ENCODE measurements around the gene PLCXD1.
"Not testable (repeated sequence)": the region's sequence is repeated elsewhere in the genome, so short reads cannot be mapped to it uniquely, and the experiment has no call there.

Gene PLCXD1

DNA sequence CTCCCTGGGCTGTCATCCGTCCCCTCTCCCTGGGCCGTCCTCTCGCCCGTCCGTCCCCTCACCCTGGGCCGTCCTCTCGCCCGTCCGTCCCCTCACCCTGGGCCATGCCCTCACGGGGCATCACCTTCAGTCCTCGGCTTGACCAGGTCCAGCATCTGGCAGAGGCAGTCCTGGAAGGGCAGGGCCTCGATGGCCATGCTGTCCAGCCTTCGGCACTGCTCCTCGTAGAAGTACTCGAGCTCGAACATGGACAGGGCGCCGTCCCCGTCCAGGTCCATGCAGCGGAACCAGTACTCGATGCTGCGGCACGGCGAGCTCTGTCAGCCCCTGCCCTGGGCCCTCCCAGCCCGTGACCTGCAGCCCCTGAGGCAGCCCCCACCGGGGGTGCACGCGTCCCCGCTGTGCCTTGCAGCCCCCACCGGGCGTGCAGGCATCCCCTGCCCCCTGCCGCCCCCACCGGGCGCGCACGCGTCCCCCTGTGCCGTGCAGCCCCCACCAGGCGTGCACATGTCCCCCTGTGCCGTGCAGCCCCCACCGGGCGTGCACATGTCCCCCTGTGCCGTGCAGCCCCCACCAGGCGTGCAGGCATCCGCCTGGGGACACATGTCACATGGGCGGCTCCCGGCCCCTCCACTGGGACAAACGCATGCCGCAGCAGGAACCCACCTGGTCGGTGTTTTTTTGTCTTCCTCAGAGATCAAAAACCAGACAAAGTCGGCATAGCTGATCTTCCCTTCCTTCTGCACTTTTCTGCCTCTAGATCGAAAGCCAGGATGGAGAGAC is 59.7 kb downstream of the PLCXD1 start:
- ATAC-seq, result peak; percentile 61
- Mint-ChIP-seq H3K4me1 (no peaks in the 10 kb centered on the region), H3K9me3 (peaks cover 3% of the 10 kb centered on the region), H3K4me3 (no peak overlapping the region), H3K27me3 (no peaks in the 10 kb centered on the region), H3K27ac (no peak overlapping the region), H3K36me3 (peaks cover 51% of the 10 kb centered on the region)

GRCh38 chrX:341541-342101 is 60.4 kb downstream of the PLCXD1 start:
- no peaks in the 10 kb centered on the region for H3K27me3 Mint-ChIP-seq
- H3K4me3 Mint-ChIP-seq, result no peak overlapping the region

DNA sequence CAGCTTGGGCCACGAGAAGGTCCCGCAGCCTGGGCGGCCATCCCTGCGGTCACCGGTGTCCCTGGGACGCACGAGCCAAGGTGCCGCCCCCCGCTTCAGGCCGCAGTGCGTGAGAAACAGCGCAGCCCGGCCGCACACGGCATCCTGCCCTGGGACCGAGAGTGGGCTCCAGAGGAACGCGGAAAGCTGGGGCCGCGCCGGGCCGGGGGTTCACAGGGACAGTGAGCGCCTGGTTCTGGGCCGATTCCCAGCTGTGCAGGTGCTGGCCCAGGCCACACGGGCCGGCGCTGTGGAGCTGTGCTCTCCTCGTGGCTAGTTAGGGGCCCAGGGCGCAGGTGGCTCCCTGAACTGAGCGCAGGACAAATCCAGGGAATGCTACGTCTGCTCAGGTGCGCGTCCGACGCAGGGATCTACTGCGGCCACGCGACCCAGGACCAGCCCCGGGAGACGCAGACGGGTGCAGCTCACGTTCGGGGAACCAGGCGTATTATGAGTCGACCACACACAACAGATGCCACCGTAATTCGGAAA is 63.3 kb downstream of the PLCXD1 start:
- Mint-ChIP-seq H3K27me3 (no peaks in the 10 kb centered on the region), H3K36me3 (peaks cover 32% of the 10 kb centered on the region), H3K27ac (no peak overlapping the region), H3K4me1 (no peaks in the 10 kb centered on the region), H3K4me3 (no peak overlapping the region), H3K9me3 (peaks cover 3% of the 10 kb centered on the region)
- ATAC-seq, result no peak

More at GRCh38 chrX:341541-342101, 60.4 kb downstream of the PLCXD1 start:
- H3K27ac Mint-ChIP-seq, result no peak overlapping the region
- H3K9me3 Mint-ChIP-seq, result peaks cover 3% of the 10 kb centered on the region
- no peaks in the 10 kb centered on the region for H3K4me1 Mint-ChIP-seq
- peaks cover 45% of the 10 kb centered on the region for H3K36me3 Mint-ChIP-seq
- ATAC-seq, result no peak

GRCh38 chrX:345020-345925 is 64.1 kb downstream of the PLCXD1 start:
- Mint-ChIP-seq H3K27me3 (no peaks in the 10 kb centered on the region), H3K27ac (no peak overlapping the region), H3K9me3 (peaks cover 3% of the 10 kb centered on the region), H3K4me3 (no peak overlapping the region), H3K36me3 (peaks cover 40% of the 10 kb centered on the region), H3K4me1 (no peaks in the 10 kb centered on the region)
- ATAC-seq, result peak; percentile 25

- Mint-ChIP-seq H3K27ac (no peak overlapping the region), H3K36me3 (peaks cover 46% of the 10 kb centered on the region), H3K4me3 (no peak overlapping the region), H3K4me1 (no peaks in the 10 kb centered on the region), H3K27me3 (no peaks in the 10 kb centered on the region), H3K9me3 (peaks cover 3% of the 10 kb centered on the region)
- ATAC-seq, result peak; percentile 71
Observed at GRCh38 chrX:346034-346813, 65.0 kb downstream of the PLCXD1 start.

GRCh38 chrX:347351-348117 is 66.4 kb downstream of the PLCXD1 start:
- Mint-ChIP-seq H3K9me3 (no peaks in the 10 kb centered on the region), H3K27ac (no peak overlapping the region), H3K4me1 (peaks cover 2% of the 10 kb centered on the region), H3K27me3 (no peaks in the 10 kb centered on the region), H3K36me3 (peaks cover 39% of the 10 kb centered on the region), H3K4me3 (no peak overlapping the region)
- ATAC-seq, result no peak

DNA sequence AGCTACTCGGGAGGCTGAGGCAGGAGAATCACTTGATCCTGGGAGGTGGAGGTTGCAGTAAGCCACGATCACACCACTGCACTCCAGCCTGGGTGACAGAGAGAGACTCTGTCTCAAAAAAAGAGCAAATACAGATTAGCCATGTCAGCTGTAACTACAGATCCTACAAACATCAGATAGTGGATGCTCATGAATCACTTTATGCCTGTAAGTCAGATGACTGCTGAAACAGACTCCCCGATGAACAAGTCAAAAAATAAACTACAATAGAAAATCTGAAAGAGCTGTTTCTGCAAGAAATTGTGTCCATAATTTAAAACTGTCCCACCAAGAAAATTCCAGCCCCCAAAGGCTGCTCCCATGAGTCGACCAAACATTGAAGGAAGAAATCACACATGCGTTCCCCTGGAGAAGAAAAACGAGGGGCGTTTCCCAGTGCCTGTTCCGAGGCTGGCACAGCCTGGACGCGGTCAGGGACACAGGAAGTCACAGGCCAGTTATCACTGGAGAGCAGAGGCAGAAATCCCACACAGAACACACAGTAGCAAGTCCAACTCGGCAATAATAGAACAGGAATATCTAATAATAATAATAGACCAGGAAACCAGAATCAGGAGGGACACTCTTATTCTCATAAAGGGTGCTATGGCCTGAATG is 67.4 kb downstream of the PLCXD1 start:
- Mint-ChIP-seq H3K9me3 (no peaks in the 10 kb centered on the region), H3K27me3 (no peaks in the 10 kb centered on the region), H3K4me3 (no peak overlapping the region), H3K27ac (no peak overlapping the region), H3K4me1 (peaks cover 4% of the 10 kb centered on the region), H3K36me3 (peaks cover 43% of the 10 kb centered on the region)
- no peak for ATAC-seq

- Mint-ChIP-seq H3K27me3 (no peaks in the 10 kb centered on the region), H3K4me1 (peaks cover 4% of the 10 kb centered on the region), H3K9me3 (no peaks in the 10 kb centered on the region), H3K4me3 (no peak overlapping the region), H3K36me3 (peaks cover 43% of the 10 kb centered on the region), H3K27ac (no peak overlapping the region)
- no peak for ATAC-seq
Observed at GRCh38 chrX:349196-349595, 68.0 kb downstream of the PLCXD1 start.

DNA sequence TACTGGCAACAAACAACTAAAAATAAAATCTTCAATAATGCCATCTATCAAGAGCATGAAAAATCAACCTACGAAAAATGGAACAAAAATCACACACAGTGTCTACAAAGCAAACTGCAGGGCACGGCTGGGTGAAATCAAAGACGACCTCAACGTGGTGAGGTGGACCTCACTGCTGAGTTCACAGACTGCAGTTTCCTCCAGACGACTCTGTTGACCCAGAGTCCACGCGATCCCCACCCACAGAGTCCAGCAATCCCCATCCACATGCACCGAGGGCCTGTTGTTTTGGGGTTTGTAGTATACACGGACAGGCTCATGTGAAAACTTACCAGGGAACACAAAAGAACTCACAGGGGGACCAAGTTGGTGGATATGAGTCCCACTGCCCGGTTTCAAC is 68.5 kb downstream of the PLCXD1 start:
- ATAC-seq, result no peak
- peaks cover 40% of the 10 kb centered on the region for H3K36me3 Mint-ChIP-seq
- H3K27ac Mint-ChIP-seq, result no peak overlapping the region
- H3K4me1 Mint-ChIP-seq, result peaks cover 4% of the 10 kb centered on the region
- no peaks in the 10 kb centered on the region for H3K27me3 Mint-ChIP-seq
- H3K9me3 Mint-ChIP-seq, result no peaks in the 10 kb centered on the region
- no peak overlapping the region for H3K4me3 Mint-ChIP-seq

DNA sequence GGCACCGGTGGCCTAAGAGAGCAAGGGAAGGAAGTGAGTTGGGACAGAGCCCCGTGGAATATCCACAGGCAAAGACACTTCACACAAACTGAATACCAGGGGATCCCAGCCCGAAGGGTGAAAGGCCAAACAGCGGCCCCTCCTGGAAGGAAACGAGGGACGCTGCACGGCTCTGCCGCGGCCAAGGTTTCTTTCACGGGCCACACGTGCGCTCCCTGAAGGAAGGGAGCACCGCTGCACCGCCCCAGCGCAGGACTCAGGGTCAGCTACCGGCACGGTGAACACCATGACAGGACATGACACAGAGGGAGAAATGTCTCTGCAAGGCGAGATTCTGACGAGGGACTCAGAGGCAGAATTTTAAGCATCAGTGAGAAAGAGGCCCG is 69.0 kb downstream of the PLCXD1 start:
- peaks cover 37% of the 10 kb centered on the region for H3K36me3 Mint-ChIP-seq
- H3K4me1 Mint-ChIP-seq, result peaks cover 4% of the 10 kb centered on the region
- no peak overlapping the region for H3K4me3 Mint-ChIP-seq
- H3K27me3 Mint-ChIP-seq, result no peaks in the 10 kb centered on the region
- no peak overlapping the region for H3K27ac Mint-ChIP-seq
- no peak for ATAC-seq
- H3K9me3 Mint-ChIP-seq, result no peaks in the 10 kb centered on the region

DNA sequence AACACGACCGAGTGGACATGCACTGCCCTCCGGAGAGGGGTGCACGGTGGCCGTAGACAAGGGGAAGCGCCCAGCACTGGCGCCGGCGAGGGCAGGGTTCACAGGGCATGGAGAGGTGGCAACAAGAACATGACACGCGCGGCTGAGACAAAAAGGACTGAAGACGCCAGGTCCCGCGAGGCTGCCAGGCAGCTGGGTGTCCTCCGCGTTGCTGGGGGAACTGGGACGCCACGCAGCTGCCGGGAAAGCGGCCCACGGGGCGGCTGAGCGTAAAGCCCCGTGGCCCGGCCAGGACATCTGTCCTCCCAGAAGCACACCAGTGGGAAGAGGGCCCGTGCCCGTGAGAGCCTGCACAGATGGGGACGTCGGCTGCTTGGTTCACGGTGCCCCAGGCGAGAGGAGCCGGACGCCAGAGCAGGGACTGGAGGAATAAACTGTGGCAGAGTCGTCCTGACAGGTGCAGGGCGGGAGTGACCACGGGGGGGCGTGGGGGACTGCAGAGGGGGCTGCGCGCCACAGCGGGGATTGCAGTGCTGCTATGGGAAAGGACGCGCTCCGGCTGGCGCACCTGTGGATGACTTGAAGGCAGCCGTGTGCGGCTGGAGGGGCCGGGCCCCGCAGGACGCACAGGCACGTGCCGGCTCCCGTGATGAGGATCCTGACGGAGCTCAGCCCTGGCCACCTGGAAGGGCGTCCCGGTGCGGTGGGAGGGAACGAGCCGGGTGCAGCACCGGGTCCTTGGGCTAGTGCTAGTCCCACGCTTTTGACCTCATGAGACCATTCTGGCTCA is 69.5 kb downstream of the PLCXD1 start:
- Mint-ChIP-seq H3K27me3 (no peaks in the 10 kb centered on the region), H3K4me1 (peaks cover 4% of the 10 kb centered on the region), H3K9me3 (no peaks in the 10 kb centered on the region), H3K27ac (no peak overlapping the region), H3K36me3 (peaks cover 40% of the 10 kb centered on the region), H3K4me3 (no peak overlapping the region)
- no peak for ATAC-seq

DNA sequence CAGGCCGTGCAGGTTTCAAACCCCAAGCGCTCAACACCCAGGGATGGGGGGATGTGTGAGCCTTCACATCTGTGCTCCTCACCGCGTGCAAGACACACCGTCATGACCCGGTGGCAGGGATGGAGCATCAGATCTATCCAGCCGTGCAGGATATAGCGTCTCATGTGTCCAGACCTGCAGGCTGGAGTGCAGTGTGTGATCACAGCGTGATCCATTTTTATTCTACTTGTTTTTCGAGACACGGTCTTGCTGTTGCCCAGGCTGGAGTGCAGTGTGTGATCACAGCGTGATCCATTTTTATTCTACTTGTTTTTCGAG is 70.1 kb downstream of the PLCXD1 start:
- peaks cover 44% of the 10 kb centered on the region for H3K36me3 Mint-ChIP-seq
- H3K4me1 Mint-ChIP-seq, H3K27ac Mint-ChIP-seq, H3K9me3 Mint-ChIP-seq, H3K4me3 Mint-ChIP-seq, ATAC-seq, H3K27me3 Mint-ChIP-seq: not testable (repeated sequence)

DNA sequence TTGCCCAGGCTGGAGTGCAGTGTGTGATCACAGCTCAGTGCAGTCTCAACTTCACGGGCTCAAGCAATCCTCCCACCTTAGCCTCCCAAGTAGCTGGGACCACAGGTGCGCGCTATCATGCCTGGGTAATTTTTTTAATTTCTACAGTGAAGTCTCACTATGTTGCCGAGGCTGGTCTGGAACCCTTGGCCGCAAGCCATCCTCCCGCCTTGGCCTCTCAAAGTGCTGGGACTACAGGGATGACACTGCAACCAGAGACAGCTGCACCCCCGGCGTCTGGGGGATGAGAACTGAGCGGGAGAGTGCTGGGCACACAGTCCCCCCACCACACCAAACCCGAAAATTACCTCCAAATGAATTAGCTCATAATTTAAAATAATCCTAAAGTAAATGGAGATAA is 70.6 kb downstream of the PLCXD1 start:
- ATAC-seq, result no peak
- H3K4me3 Mint-ChIP-seq, result no peak overlapping the region
- H3K27me3 Mint-ChIP-seq, result no peaks in the 10 kb centered on the region
- peaks cover 49% of the 10 kb centered on the region for H3K36me3 Mint-ChIP-seq
- no peaks in the 10 kb centered on the region for H3K9me3 Mint-ChIP-seq
- H3K4me1 Mint-ChIP-seq, result peaks cover 4% of the 10 kb centered on the region
- no peak overlapping the region for H3K27ac Mint-ChIP-seq
